ENCODE data around the gene EIF3B.

Gene EIF3B

DNA sequence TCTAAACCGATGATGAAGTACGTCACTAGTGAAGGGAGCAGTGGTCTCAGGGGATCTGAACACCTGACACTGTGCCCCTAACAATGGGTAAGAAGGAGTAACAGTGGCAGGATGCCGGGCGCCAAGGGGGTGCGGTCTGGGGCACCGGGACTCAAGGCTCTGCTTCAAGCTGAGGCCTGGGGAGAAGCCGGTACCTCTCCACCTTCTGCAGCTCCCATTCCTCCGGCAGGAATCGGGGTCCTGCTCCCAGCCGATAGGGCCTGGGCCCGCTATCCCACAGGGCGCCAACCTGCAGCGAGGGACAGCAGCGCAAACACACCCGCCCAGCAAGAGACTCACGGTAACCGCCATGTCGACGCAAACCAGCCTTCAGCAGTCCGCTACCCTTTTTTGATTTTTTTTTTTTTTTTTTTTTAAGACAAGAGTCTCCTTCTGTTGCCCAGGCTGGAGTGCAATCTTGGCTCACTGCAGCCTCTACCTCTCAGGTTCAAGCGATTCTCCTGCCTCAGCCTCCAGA lies 40.0 kb downstream of the EIF3B start:
- Mint-ChIP-seq H3K4me3 (no peak overlapping the region), H3K27me3 (no peaks in the 10 kb centered on the region), H3K9me3 (no peaks in the 10 kb centered on the region), H3K36me3 (ENCODE audit: low read depth) (no peaks in the 10 kb centered on the region), H3K4me1 (ENCODE audit: low read depth) (peaks cover 3% of the 10 kb centered on the region), H3K27ac (no peak overlapping the region)

DNA sequence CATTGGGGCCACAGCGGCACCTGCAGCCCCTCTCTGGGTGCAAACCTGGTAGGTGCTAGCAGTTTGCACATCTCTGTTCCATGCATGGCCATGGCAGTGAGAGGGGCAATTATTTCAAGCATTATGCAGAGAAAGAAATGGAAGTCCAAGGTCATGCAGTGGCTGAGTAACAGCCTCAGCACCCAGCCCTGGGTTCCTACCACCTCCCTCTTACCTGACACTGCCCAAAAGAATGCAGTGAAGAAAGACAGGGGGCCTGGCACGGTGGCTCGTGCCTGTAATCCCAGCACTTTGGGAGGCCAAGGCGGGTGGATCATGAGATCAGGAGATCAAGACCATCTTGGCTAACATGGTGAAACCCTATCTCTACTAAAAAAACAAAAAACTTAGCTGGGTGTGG lies 43.9 kb downstream of the EIF3B start:
- Mint-ChIP-seq H3K27ac (no peak overlapping the region), H3K4me1 (ENCODE audit: low read depth) (peaks cover 16% of the 10 kb centered on the region), H3K27me3 (no peaks in the 10 kb centered on the region), H3K36me3 (ENCODE audit: low read depth) (no peaks in the 10 kb centered on the region), H3K9me3 (no peaks in the 10 kb centered on the region), H3K4me3 (no peak overlapping the region)

DNA sequence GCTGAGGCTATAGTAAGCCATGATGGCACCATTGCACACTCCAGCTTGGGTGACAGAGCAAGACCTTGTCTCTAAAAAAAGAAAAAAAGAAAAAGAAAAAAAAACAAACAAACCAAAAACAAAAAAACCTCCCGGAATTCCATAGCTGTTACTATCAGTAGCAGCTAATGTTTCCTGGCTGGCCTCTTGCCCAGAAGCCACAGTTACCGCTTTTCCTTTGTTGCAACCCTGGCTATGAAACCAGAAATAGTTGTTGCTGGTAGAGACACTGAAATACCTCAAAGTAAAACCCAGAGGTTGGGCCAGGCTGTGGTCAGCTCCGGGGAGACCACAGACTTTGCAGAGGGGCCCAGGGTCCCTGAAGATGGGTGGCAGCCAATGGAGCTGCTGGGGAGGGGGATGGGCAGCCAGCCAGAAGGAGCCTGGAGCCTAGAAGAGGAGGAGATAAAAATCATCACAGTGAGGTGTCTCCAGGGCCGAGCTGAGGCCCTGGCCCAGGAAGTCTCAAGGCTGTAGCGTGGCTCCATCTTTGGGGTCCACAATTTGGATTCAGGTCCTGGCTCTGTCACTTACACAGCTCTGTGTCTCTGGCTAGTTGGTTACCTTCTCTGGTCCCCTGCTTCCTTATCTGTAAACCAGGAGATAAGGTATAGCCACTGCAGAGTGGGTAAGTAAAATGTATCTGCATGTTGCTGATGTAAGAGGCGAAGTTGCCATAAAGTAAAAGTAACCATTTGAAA lies 45.4 kb downstream of the EIF3B start:
- Mint-ChIP-seq H3K4me1 (ENCODE audit: low read depth) (peaks cover 25% of the 10 kb centered on the region), H3K36me3 (ENCODE audit: low read depth) (no peaks in the 10 kb centered on the region), H3K4me3 (no peak overlapping the region), H3K27ac (no peak overlapping the region), H3K9me3 (no peaks in the 10 kb centered on the region), H3K27me3 (no peaks in the 10 kb centered on the region)

DNA sequence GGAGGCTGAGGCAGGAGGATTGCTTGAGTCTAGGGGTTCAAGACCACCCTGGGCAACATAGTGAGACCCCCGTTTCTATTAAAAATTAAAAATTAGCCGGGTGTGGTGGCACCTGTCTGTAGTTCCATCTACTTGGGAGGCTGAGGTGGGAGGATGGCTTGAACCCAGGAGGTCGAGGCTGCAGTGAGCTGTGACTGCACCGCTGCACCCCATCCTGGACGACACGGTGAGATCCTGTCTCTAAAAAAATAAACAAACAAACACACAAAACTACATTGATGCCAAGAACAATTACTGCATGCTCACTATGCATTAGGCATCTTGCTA lies 48.0 kb downstream of the EIF3B start:
- Mint-ChIP-seq H3K4me1 (ENCODE audit: low read depth) (peaks cover 46% of the 10 kb centered on the region), H3K27me3 (no peaks in the 10 kb centered on the region), H3K27ac (peak overlapping the region; percentile 75), H3K4me3 (peak overlapping the region; percentile 85), H3K36me3 (ENCODE audit: low read depth) (peaks cover 4% of the 10 kb centered on the region), H3K9me3 (no peaks in the 10 kb centered on the region)

DNA sequence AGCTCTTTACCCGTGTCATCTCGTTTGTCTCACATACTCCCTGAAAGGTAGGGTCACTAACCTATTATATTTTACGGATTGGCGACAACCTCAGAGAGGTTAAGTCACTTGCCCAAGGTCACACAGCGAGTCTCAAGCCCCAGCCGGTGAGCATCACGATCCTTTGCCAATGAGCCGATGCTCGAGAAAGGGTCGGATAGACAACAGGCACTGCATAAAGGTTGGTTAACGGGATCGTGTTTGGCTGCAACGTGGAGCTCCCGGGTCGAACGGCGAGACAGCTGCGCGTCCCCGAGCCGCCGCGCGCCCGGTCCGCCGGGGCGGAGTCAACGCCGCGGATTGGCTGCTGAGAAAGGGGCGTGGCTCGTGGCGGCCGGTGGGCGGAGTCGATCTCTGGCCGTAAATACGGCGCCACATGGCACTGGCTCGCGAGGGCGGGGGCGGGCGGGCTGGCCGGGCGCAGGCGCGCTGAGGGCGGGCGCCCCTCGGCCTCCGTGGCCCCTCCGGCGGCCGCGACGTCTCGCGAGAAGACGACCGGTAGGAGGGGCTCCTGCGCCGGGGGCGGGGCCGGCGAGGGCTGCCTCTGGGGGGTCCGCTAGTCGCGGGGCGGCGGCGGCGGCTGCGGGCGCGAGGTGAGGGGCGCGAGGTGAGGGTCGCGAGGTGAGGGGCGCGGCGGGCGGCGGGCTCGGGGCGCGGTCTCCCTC lies 48.5 kb downstream of the EIF3B start, which contains the start of gene CHST12:
Gene CHST12, plus strand, starts transcription at position 598 of the 704 bp plus-strand sequence. CDS start 29,029 bp downstream, outside the sequence.
- Mint-ChIP-seq H3K27me3 (no peaks in the 10 kb centered on the region), H3K4me3 (peak within 1 kb of the TSS; percentile 85), H3K4me1 (ENCODE audit: low read depth) (peaks cover 47% of the 10 kb centered on the region), H3K36me3 (ENCODE audit: low read depth) (peaks cover 4% of the 10 kb centered on the region), H3K9me3 (no peaks in the 10 kb centered on the region), H3K27ac (peak within 1 kb of the TSS; percentile 75)

DNA sequence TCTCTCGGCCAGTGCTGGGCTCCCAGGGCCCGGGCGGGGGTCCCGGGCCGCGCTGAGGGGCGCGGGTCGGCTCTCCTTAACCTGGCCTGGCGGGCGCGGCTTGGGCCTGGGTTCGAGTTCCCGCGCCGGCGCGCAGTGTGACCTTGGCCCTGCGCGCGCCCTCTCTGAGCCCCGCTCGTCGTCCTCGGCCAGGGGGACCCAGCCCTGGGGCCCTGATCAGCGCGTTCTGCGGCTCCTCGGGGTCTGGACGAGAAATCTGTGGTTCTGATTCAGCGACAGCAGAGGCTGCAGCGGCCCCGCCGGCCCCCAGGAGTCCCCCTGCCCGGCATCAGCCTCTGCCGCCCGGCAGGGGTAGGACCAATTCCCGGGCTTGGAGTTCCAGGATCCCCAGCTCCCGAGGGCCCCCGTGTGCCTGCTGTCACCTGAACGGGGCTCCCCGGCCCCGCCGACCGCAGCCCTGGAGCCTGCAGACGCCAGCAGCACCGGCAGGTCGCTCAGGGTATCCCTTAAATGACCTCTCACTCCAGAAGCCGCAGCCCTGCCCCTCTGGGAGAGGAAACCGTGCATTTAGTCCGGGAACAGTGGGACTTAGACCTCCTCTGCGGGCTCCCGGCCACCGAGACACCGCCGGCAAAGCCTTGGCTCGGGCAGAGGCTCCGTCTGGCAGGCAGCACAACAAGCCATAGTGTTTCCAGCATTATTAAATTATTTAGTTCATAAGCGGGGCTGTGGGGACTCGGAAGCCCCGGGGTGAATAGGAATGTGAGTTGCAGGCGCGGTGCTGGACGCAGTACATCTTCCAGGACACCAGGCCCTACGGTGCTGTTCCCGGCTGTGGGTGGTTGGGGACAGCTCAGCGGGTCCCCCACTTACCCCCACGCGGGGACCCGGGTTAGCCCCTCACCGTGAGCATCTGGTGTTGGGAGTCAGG lies 49.4 kb downstream of the EIF3B start:
- H3K4me1 Mint-ChIP-seq (ENCODE audit: low read depth): peaks cover 55% of the 10 kb centered on the region
- H3K27ac Mint-ChIP-seq: peak overlapping the region; percentile 42
- H3K9me3 Mint-ChIP-seq: no peaks in the 10 kb centered on the region
- no peaks in the 10 kb centered on the region for H3K27me3 Mint-ChIP-seq
- peaks cover 4% of the 10 kb centered on the region for H3K36me3 Mint-ChIP-seq (ENCODE audit: low read depth)
- peak overlapping the region; percentile 75 for H3K4me3 Mint-ChIP-seq

DNA sequence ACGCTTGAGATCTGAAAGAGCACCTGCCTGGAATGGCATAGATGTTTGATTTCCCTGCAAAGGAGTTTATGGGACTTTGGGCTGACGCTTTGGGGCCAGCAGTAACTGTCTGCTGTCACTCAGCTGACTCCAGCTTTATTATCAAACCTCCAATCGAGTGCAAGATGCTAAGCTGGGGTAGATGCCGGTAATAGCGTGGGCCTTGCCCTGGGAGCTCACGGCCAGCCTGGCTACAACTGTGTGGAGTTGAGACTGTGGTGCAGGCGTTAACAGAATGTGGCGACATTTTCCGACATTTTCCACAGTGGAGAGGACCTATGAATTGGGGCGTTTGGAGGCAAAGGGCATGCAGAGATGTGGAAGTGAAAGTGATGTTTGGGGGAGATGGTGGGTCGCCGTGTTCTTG lies 50.1 kb downstream of the EIF3B start:
- Mint-ChIP-seq H3K9me3 (no peaks in the 10 kb centered on the region), H3K4me1 (ENCODE audit: low read depth) (peaks cover 57% of the 10 kb centered on the region), H3K27me3 (no peaks in the 10 kb centered on the region), H3K36me3 (ENCODE audit: low read depth) (peaks cover 4% of the 10 kb centered on the region), H3K4me3 (peak overlapping the region; percentile 75), H3K27ac (peak overlapping the region; percentile 84)

DNA sequence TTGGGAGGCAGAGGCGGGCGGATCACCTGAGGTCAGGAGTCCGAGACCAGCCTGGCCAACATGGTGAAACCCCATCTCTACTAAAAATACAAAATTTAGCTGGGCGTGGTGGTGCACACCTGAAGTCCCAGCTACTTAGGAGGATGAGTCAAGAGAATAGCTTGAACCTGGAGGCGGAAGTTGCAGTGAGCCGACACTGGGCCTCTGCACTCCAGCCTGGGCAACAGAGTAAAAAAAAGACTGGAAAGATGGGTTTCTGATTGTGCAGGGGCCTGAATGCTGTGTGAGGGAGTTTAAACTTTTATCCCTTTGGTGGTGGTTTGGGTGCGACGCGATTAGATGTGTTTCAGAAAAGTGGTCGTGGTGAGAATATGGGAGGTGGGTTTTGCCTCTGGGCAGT lies 50.6 kb downstream of the EIF3B start:
- Mint-ChIP-seq H3K36me3 (ENCODE audit: low read depth) (peaks cover 4% of the 10 kb centered on the region), H3K27ac (peak overlapping the region; percentile 84), H3K27me3 (no peaks in the 10 kb centered on the region), H3K4me3 (peak overlapping the region; percentile 75), H3K4me1 (ENCODE audit: low read depth) (peaks cover 57% of the 10 kb centered on the region), H3K9me3 (no peaks in the 10 kb centered on the region)

DNA sequence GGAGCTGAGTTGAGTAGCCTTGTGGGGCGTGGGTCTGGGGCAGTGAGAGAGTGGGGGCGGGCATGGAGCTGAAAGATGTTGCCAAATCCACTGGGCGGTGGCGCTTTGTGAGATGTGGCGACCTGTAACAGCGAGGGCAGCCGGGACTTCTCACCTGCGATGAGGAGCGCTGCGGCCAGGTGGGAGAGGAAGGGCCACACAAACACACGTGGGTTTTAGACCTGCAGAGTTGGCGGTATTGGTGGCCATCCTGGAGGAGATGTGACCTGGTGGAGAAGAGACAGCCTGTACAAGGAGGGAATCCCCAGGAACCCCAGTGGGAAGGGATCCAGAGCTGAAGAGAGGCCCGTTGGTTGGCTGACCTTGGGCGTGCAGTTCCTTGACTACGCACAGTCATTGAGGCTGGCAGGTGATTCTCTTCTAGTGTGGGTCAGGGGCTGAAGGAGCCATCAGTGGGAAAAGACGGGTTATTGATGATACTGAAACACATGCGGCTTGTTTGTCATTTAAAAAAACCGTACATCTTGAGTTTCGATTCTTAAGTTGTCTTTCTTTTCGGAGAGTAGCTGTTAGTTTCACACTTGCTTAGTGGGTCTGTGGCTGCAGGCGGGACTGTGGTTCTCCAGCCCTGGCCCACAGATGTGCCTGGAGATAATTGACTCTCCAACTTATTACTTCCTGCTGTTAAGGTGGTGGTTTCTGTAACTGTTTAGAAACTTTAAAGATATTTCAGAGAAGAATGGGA lies 51.1 kb downstream of the EIF3B start:
- H3K27ac Mint-ChIP-seq: peak overlapping the region; percentile 84
- peak overlapping the region; percentile 75 for H3K4me3 Mint-ChIP-seq
- H3K36me3 Mint-ChIP-seq (ENCODE audit: low read depth): peaks cover 4% of the 10 kb centered on the region
- H3K4me1 Mint-ChIP-seq (ENCODE audit: low read depth): peaks cover 60% of the 10 kb centered on the region
- H3K27me3 Mint-ChIP-seq: no peaks in the 10 kb centered on the region
- no peaks in the 10 kb centered on the region for H3K9me3 Mint-ChIP-seq

DNA sequence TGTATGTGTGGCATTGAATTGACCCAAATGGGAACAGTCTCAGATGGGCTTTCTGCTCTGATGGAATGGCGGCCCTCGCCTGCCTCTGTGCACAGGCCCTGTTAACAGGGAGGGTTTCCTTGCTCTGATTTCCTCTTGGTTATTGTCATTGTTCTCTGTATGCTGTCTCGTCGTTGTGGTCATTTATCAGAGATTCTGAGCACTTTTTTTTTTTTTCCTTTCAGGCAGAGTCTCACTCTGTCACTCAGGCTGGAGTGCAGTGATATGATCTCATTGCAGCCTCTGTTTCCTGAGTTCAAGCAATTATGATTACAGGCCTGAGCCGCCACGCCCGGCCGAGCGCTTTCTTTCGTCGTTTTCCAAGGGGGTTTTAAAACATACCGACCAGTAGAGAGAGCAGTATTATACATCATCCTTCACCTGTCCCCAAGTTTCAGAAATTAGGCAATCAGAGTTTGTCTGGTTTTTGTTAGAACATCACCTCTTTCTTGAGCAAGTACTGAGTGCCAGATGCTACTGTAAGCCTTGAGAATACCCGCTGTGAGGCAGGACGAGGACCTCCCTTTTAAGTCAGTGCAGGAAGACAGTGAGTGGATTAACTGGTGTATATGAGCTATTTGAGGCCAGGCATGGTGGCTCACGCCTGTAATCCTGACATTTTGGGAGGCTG lies 55.3 kb downstream of the EIF3B start:
- H3K27ac Mint-ChIP-seq: peak overlapping the region; percentile 65
- H3K27me3 Mint-ChIP-seq: no peaks in the 10 kb centered on the region
- no peaks in the 10 kb centered on the region for H3K9me3 Mint-ChIP-seq
- peaks cover 75% of the 10 kb centered on the region for H3K4me1 Mint-ChIP-seq (ENCODE audit: low read depth)
- H3K4me3 Mint-ChIP-seq: peak overlapping the region; percentile 46
- H3K36me3 Mint-ChIP-seq (ENCODE audit: low read depth): peaks cover 4% of the 10 kb centered on the region

DNA sequence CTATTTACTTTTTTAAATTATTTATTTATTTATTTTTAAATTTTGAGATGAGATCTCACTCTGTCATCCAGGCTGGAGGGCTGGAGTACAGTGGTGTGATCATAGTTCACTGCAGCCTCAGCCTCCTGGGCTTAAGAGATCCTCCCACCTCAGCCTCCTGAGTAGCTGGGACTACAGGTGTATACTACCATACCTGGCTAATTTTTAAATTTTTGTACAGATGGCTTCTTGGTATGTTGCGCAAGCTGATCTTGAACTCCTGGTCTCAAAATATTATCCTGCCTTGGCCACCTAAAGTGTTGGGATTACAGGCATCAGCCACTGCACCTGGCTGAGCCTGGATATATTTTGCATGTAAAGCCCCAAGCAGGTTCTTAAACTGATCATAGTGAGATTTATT lies 56.4 kb downstream of the EIF3B start:
- H3K27ac Mint-ChIP-seq: no peak overlapping the region
- H3K9me3 Mint-ChIP-seq: no peaks in the 10 kb centered on the region
- no peaks in the 10 kb centered on the region for H3K27me3 Mint-ChIP-seq
- peaks cover 6% of the 10 kb centered on the region for H3K36me3 Mint-ChIP-seq (ENCODE audit: low read depth)
- H3K4me3 Mint-ChIP-seq: no peak overlapping the region
- H3K4me1 Mint-ChIP-seq (ENCODE audit: low read depth): peaks cover 65% of the 10 kb centered on the region

DNA sequence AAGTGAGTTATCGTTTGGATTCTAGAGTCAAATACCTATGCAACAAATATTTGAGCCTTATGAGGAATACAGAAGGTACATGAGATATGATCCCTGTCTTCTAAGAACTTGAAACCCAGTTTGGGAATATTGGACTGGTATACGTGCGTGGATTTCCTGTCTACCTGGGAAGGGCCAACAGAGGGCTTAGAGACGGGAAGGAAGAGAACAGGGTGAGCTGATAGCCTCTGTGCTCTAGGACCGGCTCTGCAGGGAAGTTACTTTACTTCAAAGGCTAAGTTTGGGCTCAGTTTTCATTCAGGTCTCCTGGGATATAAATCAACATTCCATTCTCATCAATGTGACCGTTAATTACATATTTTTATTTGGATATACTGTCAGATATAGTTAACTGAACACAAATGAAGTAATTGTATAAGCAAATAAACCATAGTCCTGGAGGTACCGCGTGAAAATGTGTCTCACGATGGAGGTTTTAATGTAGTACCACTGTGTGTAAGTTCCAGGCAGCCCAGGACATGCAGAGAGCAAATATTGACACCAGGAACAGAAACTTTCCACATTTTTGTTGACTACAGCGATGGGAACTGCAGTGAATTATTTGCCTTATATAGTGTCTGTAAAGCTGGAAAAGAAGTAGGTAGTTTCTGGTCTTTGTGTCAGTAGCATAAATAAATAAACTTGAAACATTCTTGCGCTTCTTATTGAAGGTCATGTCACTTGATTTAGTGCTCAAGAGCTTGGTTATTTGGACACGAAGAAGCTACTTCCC lies 57.4 kb downstream of the EIF3B start:
- H3K36me3 Mint-ChIP-seq (ENCODE audit: low read depth): peaks cover 8% of the 10 kb centered on the region
- peaks cover 64% of the 10 kb centered on the region for H3K4me1 Mint-ChIP-seq (ENCODE audit: low read depth)
- no peak overlapping the region for H3K4me3 Mint-ChIP-seq
- no peaks in the 10 kb centered on the region for H3K27me3 Mint-ChIP-seq
- H3K27ac Mint-ChIP-seq: no peak overlapping the region
- no peaks in the 10 kb centered on the region for H3K9me3 Mint-ChIP-seq

DNA sequence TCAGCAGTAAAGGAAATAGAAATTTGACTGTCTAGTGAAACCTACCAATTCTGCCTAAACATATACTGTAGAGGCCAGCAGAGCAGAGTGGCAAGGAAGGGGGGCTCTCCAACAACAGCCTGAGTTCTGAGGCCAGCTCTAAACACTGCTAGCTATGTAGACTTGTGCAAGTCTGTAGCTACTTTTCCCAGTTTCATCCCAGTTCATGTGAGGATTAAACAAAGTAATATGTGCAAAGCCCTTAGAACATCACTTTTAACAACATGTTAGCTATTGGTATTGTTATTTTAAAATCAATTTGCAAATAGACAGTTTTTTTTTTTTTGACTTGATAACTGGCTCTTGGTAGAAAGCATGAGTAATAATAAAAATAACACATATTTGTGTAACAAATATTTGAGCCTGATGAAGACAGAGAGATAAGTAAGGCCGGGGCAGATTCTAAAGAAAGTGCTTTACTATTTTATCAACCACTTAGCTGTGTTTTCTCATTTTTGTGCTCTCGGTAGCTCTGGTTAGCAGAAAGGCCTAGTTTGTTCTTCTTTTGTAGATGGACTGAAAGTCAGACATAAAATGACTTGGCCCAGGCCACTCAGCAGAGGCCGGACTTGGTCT lies 58.1 kb downstream of the EIF3B start:
- Mint-ChIP-seq H3K9me3 (no peaks in the 10 kb centered on the region), H3K27ac (no peak overlapping the region), H3K4me3 (no peak overlapping the region), H3K27me3 (no peaks in the 10 kb centered on the region), H3K36me3 (ENCODE audit: low read depth) (peaks cover 8% of the 10 kb centered on the region), H3K4me1 (ENCODE audit: low read depth) (peaks cover 66% of the 10 kb centered on the region)
